OCI-M1 (cell line): Measurements from ENCODE around the gene CYP4B1.
"Not testable (repeated sequence)": the region's sequence is repeated elsewhere in the genome, so short reads cannot be mapped to it uniquely, and the experiment has no call there.

Experiments used
- DNase-seq: peaks from one replicate; lab custom pipeline; 2025; lab: John Stamatoyannopoulos, UW

Gene CYP4B1

DNA sequence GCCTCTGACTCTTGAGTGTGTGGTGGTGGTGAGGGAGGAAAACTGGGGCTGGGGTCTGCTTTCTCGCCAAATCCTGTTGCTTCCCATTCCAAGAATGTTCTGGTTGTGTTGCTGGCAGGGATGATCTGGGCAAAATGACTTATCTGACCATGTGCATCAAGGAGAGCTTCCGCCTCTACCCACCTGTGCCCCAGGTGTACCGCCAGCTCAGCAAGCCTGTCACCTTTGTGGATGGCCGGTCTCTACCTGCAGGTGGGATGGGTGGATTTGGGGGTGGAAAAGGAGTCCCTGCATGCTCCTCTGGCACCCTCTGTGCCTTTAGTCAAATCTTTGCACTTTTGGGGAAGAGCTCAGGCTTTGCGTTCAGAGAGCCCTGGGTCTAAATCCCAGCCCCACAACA is 18.1 kb downstream of the CYP4B1 start:
- DNase-seq, result no peak

DNA sequence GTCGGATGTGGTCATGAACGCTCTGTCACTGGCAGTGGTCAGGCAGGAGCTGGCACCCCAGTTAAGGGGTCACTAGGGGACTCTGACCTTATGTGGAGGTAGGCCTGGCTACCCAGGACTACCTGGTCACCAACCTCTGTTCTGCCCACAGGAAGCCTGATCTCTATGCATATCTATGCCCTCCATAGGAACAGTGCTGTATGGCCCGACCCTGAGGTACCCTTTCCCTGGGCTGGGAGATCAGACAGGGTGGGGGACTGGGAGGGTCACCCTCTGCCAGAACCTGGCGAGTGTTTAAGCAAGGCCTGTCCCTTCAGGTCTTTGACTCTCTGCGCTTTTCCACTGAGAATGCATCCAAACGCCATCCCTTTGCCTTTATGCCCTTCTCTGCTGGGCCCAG is 19.0 kb downstream of the CYP4B1 start:
- no peak for DNase-seq

DNA sequence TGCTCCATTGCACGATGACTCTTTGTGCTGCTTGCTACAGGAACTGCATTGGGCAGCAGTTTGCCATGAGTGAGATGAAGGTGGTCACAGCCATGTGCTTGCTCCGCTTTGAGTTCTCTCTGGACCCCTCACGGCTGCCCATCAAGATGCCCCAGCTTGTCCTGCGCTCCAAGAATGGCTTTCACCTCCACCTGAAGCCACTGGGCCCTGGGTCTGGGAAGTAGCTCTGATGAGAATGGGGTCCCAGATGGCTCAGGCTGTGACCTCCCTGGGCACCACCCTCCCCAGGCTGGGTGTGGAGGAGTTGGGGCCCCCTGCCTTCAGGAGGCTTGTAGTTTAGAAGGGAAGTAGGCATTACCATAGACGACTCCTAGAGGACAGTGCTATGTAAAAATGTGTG is 19.7 kb downstream of the CYP4B1 start:
- no peak for DNase-seq

- DNase-seq, result no peak
These were observed 20.5 kb downstream of the CYP4B1 start for GRCh38 chr1:46819335-46819734.

DNA sequence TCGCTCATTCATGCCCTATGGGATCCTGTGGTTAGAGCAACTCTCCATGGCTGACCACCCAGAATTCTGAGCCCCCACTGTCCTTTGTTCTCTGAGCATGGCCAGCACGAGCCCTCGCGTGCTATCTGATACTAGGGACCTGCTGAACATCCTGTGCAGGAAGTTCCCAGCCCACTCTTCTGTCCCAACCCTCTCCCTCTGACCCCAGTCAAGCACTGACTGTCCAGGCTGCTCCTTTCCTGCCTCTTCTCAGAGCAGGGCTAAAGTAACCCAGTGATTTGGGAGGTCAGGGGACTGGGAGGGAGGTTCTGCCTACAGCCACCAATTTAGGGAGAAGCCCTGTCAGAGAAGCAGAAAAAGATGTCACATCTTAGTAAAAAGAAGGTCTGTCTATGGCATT is 21.2 kb downstream of the CYP4B1 start:
- no peak for DNase-seq

- no peak for DNase-seq
These were observed 21.8 kb downstream of the CYP4B1 start for GRCh38 chr1:46820560-46821060.

DNA sequence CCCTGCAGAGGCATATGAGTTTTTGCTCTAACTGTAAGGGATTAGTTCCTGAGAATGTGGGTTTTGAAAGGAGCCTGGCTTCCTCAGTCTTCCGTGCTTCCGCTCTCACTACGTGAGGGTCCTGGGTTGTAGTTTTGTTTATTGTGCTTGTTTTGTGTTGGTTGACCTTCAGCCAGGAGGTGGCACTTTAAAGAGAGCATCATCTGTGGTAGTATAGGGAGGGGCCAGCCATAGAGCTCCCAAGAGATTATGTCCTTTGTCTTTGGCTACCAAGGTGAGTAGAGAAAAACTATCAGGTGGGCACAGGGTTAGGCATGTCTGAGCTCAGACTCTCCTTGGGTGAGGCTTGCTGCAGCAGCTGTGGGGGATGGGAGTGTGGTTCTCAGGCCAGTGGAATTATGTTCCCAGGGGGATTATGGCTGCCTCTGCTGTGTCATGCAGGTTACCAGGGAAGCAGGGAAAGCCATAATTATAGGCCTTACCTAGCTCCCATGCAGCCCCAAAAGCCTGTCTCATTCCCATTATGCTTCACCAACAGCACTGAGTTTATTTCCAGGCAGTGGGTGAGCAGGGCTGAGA is 23.5 kb downstream of the CYP4B1 start:
- no peak for DNase-seq

GRCh38 chr1:46823151-46823550 is 24.3 kb downstream of the CYP4B1 start:
- DNase-seq, result no peak

DNA sequence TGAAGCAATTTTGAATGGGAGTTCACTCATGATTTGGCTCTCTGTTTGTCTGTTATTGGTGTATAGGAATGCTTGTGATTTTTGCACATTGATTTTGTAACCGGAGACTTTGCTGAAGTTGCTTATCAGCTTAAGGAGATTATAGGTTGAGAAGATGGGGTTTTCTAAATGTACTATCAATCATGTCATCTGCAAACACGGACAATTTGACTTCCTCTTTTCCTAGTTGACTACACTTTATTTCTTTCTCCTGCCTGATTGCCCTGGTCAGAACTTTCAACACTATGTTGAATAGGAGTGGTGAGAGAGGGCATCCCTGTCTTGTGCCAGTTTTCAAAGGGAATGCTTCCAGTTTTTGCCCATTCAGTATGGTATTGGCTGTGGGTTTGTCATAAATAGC is 28.0 kb downstream of the CYP4B1 start:
- DNase-seq, result peak; percentile 41

DNA sequence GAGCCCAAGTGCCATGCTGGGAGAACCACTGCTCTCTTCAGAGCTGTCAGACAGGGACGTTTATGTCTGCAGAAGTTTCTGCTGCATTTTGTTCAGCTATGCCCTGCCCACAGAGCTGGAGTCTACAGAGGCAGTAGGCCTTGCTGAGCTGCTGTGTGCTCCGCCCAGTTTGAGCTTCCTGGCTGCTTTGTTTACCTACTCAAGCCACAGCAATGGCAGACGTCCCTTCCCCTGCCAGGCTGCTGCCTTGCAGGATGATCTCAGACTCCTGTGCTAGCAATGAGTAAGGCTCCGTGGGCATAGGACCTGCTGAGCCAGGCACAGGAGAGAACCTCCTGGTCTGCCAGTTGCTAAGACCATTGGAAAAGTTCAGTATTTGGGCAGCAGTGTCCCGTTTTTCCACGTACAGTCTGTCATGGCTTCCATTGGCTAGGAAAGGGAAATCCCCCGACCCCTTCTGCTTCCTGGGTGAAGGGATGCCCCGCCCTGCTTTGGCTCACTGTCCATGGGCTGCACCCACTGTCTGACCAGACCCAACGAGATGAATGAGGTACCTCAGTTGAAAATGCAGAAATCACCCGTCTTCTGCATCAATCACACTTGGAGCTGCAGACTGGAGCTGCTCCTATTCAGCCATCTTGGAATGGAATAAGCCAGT is 31.9 kb downstream of the CYP4B1 start:
- no peak for DNase-seq

GRCh38 chr1:46835469-46835868 is 36.6 kb downstream of the CYP4B1 start:
- DNase-seq, result not testable (repeated sequence)

GRCh38 chr1:46846386-46846785 is 47.5 kb downstream of the CYP4B1 start:
- DNase-seq, result not testable (repeated sequence)

GRCh38 chr1:46857660-46858065 is 58.8 kb downstream of the CYP4B1 start:
- peak; percentile 57 for DNase-seq

GRCh38 chr1:46862348-46862747 is 63.5 kb downstream of the CYP4B1 start:
- no peak for DNase-seq
